Activated naive CD4-positive, alpha-beta T cell treated with anti-CD3 and anti-CD28 coated beads, Interleukin-2, amount 50 U/mL, for 16 hours (primary cell): ENCODE data around the gene RTN4R.
"Not testable (repeated sequence)": the region's sequence is repeated elsewhere in the genome, so short reads cannot be mapped to it uniquely, and the experiment has no call there.

Experiments used
- DNase-seq: peaks from one replicate; pipeline ENCODE4 v3.0.0-alpha.2; 2020

Gene RTN4R

GRCh38 chr22:20268279-20269012, at the start of gene RTN4R:
Gene RTN4R (minus strand): TSS chr22:20268318. CDS start chr22:20268092, 226 bp downstream.
- peak; percentile 62 for DNase-seq

GRCh38 chr22:20317402-20318042, 49.4 kb upstream of the RTN4R start:
- DNase-seq: peak; percentile 36

- DNase-seq: peak; percentile 7
Measured at GRCh38 chr22:20316844-20317401, 48.8 kb upstream of the RTN4R start.

- DNase-seq: peak; percentile 6
Measured at GRCh38 chr22:20316217-20316843, 48.2 kb upstream of the RTN4R start.

DNA sequence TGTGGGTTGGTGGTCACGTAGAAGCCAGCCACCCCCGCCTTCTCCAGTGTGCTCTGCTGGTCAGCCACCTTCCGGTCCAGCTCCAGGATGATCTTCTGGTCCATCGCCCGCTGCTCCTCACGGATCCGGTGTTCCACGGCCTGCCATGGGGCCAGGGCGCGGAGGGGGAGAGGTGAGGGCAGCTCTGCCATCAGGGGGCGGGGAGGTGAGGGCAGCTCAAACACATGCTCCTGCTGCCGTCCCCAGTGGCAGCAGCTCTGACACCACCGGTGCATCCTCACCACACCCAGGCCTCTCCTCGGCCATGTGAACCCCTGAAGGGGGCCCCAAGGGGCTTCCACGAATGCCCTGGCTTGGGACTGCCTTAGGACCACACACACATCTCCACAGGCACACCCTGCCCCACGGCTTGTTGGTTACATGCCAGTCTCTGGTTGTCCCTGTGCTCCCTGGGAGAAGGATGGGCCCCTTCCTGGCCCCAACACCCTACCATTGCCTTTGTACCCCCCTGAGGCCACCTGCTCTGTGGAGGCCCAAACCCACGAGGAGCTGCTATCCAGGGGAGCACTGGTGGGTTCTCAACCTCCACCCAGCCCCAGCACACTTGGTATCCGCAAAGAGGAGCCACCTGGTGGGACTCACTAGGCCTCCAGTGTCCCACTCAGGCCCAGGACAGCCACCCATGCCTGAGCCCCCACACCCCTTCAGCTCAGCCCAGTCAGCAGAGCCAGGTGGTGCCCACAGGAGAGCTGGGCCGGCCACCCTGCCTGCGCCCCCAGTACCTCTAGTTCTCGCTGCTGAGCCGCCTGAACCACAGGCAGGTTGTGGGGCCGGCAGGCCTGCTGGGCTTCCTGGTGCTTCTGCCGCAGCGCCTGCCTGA, 47.5 kb upstream of the RTN4R start:
- peak; percentile 9 for DNase-seq

- DNase-seq: peak; percentile 5
Measured at GRCh38 chr22:20314741-20315336, 46.7 kb upstream of the RTN4R start.

GRCh38 chr22:20314206-20314605, 46.1 kb upstream of the RTN4R start:
- not testable (repeated sequence) for DNase-seq

DNA sequence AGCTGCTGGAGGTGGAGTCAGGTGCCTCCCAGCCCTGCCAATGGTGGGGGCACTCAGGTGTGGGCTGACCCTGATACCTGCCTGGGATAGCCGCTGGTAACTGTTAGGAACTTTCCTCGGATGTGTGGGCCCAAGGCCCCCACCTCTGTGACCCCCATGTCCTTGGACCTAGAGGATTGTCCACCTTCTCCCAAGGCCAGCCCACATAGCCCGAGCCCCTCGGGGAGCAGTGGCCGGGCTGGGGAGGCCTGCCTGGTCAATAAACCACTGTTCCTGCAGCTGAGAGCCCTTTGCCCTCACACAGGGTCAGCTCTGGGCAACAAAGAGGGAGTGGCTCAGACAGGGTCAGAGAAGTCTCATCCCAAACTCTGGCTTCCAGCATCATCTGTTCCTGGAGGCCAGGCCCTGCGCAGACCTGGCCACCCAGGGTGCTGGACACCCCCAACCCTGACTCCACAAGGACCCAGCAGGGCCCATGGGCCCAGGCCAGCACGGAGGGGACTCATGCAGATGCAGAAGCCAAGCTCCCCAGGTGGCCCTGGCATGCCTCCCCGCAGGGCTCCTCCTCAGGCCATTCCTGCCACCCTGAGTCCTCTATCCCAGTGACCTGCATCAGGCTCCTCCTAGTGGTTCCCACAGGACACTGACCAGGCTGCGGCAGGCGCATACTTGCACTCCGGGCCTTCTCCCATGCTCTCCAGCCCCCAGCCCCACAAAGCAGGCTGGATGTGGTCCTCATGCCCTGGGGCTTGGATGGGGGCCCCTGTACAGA, 45.4 kb upstream of the RTN4R start:
- peak; percentile 6 for DNase-seq

DNA sequence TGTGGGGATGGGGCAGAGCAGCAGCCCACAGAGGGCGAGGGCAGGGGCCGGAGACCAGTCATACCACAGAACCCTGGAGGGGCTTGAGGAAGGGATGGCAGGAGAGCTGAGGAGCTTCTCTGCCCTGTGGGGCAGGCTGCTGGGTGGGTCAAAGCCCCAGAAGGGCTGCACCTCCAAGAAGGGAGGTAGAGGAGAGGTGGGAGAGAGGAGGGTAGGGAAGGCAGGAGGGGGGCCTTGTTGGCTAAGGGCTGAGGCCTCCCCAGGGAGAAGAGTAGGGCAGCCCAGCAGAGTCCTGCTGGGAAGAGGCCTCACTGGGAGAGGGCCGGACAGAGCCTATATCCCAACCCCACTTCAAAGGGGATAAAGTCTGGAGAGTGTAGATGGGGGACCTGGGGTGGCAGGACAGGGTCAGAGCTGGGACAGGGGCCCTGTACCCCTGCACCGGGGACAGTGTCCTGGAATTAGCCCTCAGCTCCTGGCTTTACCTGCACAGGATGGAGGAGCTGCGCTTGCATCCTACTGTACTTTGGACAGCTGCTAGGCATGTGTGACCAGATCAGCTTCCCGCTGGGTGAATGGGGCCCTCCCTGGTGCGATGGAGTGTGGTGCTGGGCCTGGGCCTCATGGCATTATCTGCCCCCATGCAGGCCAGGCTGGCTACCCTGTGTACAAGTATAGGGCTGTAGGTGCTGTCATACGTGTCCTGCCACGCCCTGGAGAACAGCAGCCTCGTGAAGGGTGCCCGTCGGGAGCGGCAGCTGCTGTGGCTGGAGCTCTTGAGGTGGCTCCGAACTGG, 44.5 kb upstream of the RTN4R start:
- DNase-seq: peak; percentile 3

- DNase-seq: peak; percentile 7
Measured at GRCh38 chr22:20311249-20312062, 43.3 kb upstream of the RTN4R start.

DNA sequence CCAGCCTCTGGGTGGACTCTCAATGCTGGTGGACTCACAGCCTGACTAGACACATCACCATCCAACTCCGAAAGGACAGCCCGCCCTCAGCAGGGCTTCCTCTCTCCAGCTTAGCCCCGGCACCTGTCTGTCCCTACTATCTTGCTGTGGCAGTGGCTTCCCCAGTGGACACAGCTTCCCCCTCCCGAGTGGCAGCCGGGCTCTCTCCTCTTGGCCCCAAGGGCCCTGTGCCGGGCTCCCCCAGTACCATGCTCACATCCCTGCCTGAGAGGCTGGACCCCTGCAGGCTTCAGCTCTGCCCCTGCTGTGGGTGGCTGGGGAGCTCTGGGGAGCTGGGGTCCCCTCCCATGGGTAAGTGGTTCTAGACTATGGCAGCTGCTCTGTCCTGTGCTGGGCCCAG, 42.7 kb upstream of the RTN4R start:
- peak; percentile 9 for DNase-seq

DNA sequence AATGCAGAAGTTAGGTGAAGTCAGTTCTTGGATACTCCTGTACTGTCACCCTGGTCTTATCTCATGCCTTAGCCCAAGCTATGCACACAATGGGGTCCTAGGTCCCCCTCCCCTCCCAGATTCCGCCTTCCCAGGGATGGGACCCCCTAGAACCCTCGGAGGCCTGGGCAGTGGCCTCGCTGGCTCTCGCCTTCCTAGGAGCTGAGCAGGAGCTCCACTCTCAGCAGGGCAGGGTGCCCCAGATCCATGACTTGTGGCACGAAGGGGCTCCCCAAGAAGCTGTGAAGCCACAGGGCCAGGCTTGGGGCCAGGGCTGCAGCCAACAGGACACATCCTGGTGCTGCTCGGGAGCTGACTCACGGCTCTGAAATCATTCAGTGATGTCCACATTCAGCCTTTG, 42.1 kb upstream of the RTN4R start:
- not testable (repeated sequence) for DNase-seq

- DNase-seq: peak; percentile 3
Measured at GRCh38 chr22:20308806-20309650, 40.9 kb upstream of the RTN4R start.

DNA sequence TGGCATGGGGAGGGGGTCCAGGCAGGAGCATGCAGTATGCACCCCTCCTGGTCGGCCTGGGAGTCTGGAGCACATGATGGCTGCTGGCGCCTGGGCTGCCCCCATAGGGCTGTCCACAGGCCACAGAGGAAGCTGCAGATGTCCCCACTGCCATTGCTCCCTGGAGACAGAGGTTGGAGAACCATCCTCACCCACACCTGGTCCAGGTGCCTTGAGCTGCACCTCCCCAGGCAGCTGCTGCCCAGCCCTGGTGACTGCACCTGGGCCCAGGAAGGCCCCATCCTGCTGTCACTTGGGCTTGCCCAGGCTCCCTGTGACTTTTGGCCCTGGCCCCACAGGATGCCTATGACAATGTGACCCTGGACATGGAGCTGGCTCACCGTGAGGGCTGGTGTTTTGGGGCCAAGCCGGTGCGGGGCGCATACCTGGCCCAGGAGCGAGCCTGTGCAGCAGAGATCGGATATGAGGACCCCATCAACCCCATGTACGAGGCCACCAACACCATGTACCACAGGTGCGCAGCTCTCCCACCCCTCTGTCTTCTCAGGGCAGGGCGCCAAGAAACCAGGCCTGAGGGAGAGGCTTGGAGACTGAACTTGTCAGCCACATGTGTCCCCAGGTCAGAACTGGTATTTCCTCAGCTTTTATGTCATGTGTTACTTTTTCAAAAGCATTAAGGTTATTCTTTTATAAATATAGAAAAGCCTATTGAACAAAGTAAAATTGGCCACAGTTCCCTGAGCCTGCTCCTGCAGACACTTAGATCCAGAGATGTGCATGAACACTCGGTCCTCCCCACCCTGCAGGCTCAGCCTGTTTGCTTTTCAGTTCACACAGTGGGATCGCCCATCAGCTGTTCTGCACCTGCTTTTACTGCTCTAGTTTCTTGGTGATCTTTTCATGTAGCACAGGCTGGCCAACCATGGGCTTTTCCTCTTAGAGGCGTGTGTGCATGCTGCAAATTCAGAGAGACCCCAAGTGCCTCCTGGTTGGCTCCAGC, 39.6 kb upstream of the RTN4R start:
- DNase-seq: peak; percentile 2

DNA sequence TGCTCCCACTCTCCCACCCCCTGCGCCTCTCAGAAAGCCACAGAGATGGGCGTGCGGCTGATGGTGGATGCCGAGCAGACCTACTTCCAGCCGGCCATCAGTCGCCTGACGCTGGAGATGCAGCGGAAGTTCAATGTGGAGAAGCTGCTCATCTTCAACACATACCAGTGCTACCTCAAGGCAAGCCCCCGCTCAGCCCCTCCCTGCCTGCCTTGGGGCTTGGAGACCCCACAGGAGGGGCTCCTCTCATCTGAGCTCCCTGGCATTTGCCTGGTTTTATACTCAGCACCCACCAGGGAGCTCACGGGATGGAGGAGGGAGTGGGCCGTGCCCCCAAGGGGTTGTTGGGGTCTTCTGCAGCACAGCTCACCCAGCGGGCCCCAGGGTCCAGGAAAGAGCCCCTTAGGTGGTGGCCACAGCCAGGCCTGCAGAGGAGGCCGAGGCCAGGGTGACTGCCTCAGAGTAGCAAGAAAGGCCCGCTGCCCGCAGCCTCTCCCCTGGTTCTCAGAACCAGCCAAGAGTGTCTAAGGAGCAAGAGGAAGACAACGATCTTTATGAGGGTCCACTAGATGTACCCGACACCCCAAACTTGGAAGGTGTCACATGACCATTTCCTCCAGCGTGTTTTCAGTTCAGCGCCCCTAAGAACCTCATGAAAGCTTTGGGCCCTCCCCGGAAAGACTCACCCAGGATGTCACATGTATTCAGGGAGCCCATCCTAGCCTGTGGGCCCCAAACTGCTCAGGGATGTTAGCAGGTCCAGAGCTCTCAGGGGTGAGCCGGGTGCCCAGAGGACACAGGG, 38.7 kb upstream of the RTN4R start:
- DNase-seq: not testable (repeated sequence)

DNA sequence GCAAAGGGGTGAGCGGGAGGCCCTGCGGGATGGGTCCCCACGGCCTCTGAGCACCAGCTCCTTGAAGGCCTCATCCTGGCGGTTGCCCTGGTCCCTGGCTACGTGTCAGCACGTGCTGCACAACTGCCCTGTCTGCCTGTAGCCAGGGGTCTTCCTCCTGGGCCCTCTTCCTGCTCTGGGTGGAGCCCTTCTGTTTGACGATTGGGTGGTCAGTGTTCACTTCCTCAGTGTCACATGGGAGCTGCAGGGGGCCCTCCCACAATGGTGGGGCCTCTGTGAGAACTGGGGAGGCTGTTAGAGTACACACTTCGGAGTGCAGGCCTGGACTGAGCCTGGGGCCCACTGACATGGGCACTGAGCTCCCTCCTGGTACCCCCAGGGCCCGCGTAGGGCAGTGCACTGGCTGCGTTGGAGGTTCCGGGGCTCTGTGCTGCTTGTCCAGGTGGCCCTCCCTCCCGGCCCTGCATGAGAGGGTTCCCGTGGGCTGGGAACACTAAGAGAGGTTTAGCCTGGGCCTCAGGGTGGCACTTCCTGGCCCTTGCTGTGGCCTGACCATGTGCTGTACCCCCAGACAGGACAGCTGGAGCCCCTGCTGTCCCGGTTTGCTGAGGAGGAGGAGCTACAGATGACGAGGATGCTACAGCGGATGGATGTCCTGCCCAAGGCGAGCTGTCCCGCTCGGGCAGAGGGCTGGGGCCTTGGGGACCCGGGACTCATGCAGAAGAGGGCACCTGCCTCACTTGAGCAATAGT, 38.0 kb upstream of the RTN4R start:
- no peak for DNase-seq
